GM10266 (cell line): ENCODE measurements around the gene IGFBP5.

Experiments used
- DNase-seq: peaks from one replicate; pipeline ENCODE4 v3.0.0; 2012; ENCODE audit errors: extremely low spot score
- TF ChIP-seq, protein P1 (sequence below): IDR thresholded peaks from 2 replicates; pipeline ENCODE4 v1.5.1; 2012; ENCODE audit warnings: mild to moderate bottlenecking, low read depth; ENCODE audit not compliant: control insufficient read depth, insufficient read depth; ENCODE audit errors: missing control alignments

The IGFBP5 gene

DNA sequence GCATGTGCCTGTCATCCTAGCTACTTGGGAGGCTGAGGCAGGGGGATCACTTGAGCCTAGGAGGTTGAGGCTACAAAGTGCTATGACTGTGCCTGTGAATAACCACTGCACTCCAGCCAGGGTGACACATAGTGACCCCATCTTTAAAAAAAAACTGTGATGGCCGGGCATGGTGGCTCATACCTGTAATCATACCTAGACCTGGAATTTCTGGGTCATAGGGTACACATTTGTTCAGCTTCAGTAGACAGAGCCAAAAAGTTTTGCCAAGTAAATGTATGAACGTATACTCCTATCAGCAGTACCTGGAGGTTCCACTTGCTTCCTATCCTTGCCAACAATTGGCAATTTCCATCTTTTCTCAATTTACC lies 68.5 kb downstream of the IGFBP5 start:
- TF ChIP-seq, protein P1, sequence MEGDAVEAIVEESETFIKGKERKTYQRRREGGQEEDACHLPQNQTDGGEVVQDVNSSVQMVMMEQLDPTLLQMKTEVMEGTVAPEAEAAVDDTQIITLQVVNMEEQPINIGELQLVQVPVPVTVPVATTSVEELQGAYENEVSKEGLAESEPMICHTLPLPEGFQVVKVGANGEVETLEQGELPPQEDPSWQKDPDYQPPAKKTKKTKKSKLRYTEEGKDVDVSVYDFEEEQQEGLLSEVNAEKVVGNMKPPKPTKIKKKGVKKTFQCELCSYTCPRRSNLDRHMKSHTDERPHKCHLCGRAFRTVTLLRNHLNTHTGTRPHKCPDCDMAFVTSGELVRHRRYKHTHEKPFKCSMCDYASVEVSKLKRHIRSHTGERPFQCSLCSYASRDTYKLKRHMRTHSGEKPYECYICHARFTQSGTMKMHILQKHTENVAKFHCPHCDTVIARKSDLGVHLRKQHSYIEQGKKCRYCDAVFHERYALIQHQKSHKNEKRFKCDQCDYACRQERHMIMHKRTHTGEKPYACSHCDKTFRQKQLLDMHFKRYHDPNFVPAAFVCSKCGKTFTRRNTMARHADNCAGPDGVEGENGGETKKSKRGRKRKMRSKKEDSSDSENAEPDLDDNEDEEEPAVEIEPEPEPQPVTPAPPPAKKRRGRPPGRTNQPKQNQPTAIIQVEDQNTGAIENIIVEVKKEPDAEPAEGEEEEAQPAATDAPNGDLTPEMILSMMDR: no peak
- DNase-seq: no peak

DNA sequence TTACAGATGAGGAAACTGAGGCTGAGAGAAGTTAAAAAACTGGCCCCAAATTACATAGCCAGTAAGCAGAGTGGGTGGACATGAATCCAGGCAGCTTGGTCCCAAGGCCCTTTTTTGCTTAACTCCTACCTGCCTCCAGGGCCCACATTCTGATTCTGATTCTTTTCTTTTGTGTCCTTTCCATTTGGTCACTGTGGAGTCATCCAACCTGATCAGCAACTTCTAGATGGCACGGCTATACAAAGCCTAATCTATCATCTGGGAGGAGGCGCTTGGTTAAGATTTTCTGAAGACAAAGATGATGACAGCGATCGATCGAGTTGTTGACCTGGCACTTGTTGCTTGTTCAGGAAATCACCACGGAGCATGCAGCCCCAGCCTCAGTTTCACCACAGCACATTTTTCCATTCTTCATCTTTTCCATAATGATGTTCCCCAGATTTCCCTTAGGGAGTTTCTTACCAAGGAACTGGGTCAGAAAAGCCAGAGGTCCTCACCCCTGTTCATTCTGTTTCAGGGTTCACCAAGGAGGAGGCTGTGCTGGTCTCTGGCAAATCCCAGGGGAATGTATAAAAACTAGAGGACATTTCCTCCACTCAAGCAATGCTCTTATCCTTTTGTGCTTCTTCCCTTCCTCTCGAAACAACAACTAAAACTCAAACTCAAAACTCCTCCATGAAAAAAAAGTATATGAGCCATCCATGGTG lies 69.0 kb downstream of the IGFBP5 start:
- no peak for DNase-seq

GRCh38 chr2:216624251-216624650 lies 71.1 kb downstream of the IGFBP5 start:
- TF ChIP-seq, protein P1: no peak
- no peak for DNase-seq

More for the DNA sequence above, 69.0 kb downstream of the IGFBP5 start:
- TF ChIP-seq, protein P1: no peak

DNA sequence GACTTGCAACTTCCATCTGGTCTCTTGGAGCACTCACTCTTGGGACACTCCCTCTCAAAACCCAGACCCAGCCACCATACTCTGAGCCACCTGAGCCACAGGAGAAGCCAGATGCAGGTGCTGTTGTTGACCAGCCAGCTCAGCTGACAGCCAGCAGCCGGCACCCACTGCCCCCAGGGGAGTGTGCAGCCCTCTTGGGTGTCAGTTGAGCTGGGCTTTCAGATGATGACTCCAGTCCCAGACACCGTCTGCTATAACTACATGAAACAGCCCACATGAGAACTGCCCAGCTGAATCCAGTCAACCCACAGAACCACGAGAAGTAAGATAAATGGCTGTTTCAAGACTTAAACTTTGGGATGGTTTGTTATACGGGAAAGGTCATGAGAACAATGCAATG lies 72.8 kb downstream of the IGFBP5 start:
- TF ChIP-seq, protein P1: no peak

More for the DNA sequence above, 72.8 kb downstream of the IGFBP5 start:
- DNase-seq: no peak
